Right lobe of liver (tissue), 4 donors: ENCODE data around the gene DPY19L3.

Experiments used
- POLR2A ChIP-seq: fragments of 450-650 bp; IDR thresholded peaks from one replicate; pipeline ENCODE4 v1.6.1; 2017; ENCODE audit warnings: antibody characterized with exemption, mild to moderate bottlenecking
- TF ChIP-seq, protein P1 (sequence below), 4 donors: fragments of 200-600 bp in 3 of 4; fragments of 450-650 bp in 1 of 4; IDR thresholded peaks; one replicate each; pipeline versions ENCODE4 v1.5.1 to v1.8.0; 2016 to 2022; ENCODE audit warnings: antibody characterized with exemption in 4 of 4, mild to moderate bottlenecking in 2 of 4
- donor health status: DM: no; HTN: no; CAD: no.
- donor health status: DM: no; HTN: no; CAD: no.
- donor health status: DM: no; HTN: yes; CAD: no.

DNA sequence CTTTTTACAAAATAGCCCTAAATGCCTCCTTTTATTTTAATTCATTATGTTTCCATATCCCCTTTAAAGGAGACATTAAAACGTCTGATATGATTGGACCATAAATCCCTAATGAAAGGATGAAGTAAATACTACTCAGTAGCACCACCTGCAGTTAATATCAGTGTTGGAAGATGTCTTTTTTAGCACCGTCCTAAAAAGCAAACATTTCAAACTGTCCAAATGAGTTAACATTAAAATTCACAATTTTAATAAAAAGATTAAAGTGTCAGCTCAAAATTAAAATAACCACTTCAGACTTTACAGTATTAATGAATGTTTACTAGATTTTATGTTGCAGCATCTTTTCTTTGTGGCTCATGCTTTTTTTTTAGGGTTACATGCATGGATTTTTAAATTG is 47.9 kb upstream of the DPY19L3 start:
- TF ChIP-seq, protein P1, sequence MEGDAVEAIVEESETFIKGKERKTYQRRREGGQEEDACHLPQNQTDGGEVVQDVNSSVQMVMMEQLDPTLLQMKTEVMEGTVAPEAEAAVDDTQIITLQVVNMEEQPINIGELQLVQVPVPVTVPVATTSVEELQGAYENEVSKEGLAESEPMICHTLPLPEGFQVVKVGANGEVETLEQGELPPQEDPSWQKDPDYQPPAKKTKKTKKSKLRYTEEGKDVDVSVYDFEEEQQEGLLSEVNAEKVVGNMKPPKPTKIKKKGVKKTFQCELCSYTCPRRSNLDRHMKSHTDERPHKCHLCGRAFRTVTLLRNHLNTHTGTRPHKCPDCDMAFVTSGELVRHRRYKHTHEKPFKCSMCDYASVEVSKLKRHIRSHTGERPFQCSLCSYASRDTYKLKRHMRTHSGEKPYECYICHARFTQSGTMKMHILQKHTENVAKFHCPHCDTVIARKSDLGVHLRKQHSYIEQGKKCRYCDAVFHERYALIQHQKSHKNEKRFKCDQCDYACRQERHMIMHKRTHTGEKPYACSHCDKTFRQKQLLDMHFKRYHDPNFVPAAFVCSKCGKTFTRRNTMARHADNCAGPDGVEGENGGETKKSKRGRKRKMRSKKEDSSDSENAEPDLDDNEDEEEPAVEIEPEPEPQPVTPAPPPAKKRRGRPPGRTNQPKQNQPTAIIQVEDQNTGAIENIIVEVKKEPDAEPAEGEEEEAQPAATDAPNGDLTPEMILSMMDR (IDR thresholded peaks at IDR 0.05), result peak in 3 of 4 donors; percentile 9 to 41 (median 33)
- TF ChIP-seq POLR2A, result no peak
